HEK293 (cell line): Measurements from ENCODE around the gene STAT5B.

Experiments
- FEZF1 ChIP-seq: fragments of 450-650 bp; formaldehyde crosslinking; IDR thresholded peaks from 2 replicates; pipeline ENCODE4 v1.5.1; 2016; ENCODE audit warnings: missing biosample characterization, missing genetic modification characterization
- HOXD13 ChIP-seq: sonication (generic); formaldehyde crosslinking; IDR thresholded peaks from 2 replicates; pipeline ENCODE4 v1.8.0; 2022; ENCODE audit warnings: missing genetic modification reagents, borderline replicate concordance
- KLF1 ChIP-seq: fragments of 450-650 bp; formaldehyde crosslinking; IDR thresholded peaks from 2 replicates; pipeline ENCODE4 v1.5.1; 2016; ENCODE audit warnings: missing biosample characterization, missing genetic modification characterization
- KLF8 ChIP-seq: fragments of 450-650 bp; formaldehyde crosslinking; IDR thresholded peaks from 2 replicates; pipeline ENCODE4 v1.5.1; 2016; ENCODE audit warnings: missing biosample characterization, missing genetic modification characterization
- SETDB1 ChIP-seq: IDR thresholded peaks from one replicate; pipeline ENCODE4 v1.6.1; 2017; ENCODE audit warnings: mild to moderate bottlenecking, low read length, moderate library complexity, mixed read lengths; ENCODE audit not compliant: insufficient read length
- SP2 ChIP-seq: fragments of 450-650 bp; formaldehyde crosslinking; IDR thresholded peaks from 2 replicates; pipeline ENCODE4 v1.5.1; 2016; ENCODE audit warnings: missing biosample characterization, missing genetic modification characterization
- SP3 ChIP-seq: fragments of 450-650 bp; formaldehyde crosslinking; IDR thresholded peaks from 2 replicates; pipeline ENCODE4 v1.5.1; 2016; ENCODE audit warnings: missing biosample characterization, missing genetic modification characterization
- TRIM28 ChIP-seq: IDR thresholded peaks from 2 replicates; pipeline ENCODE4 v1.6.1; 2011; ENCODE audit warnings: low read length, control low read depth, borderline replicate concordance
- ZBTB20 ChIP-seq: fragments of 450-650 bp; formaldehyde crosslinking; IDR thresholded peaks from 2 replicates; pipeline ENCODE4 v1.5.1; 2016; ENCODE audit warnings: missing biosample characterization, missing genetic modification characterization
- ZBTB7A ChIP-seq: fragments of 450-650 bp; formaldehyde crosslinking; IDR thresholded peaks from 2 replicates; pipeline ENCODE4 v1.5.1; 2016; ENCODE audit warnings: low read depth, missing biosample characterization, missing genetic modification characterization
- ZFP69B ChIP-seq: fragments of 450-650 bp; formaldehyde crosslinking; IDR thresholded peaks from 2 replicates; pipeline ENCODE4 v1.5.1; 2016; ENCODE audit warnings: missing biosample characterization, missing genetic modification characterization
- ZNF19 ChIP-seq: fragments of 450-650 bp; formaldehyde crosslinking; IDR thresholded peaks from 2 replicates; pipeline ENCODE4; 2016; ENCODE audit warnings: missing biosample characterization, missing genetic modification characterization, low read depth
- ZNF24 ChIP-seq: fragments of 450-650 bp; formaldehyde crosslinking; IDR thresholded peaks from 2 replicates; pipeline ENCODE4 v1.5.1; 2016; ENCODE audit warnings: missing biosample characterization, missing genetic modification characterization
- ZNF248 ChIP-seq: fragments of 450-650 bp; formaldehyde crosslinking; IDR thresholded peaks from 2 replicates; pipeline ENCODE4 v1.5.1; 2017; ENCODE audit warnings: missing biosample characterization, missing genetic modification characterization
- ZNF324 ChIP-seq: fragments of 450-650 bp; formaldehyde crosslinking; IDR thresholded peaks from 2 replicates; pipeline ENCODE4 v1.5.1; 2016; ENCODE audit warnings: missing biosample characterization, missing genetic modification characterization
- ZNF335 ChIP-seq: fragments of 450-650 bp; formaldehyde crosslinking; conservative IDR thresholded peaks from 2 replicates; pipeline ENCODE4 v1.5.1; 2016; ENCODE audit warnings: missing biosample characterization, missing genetic modification characterization
- ZNF394 ChIP-seq: fragments of 450-650 bp; formaldehyde crosslinking; IDR thresholded peaks from 2 replicates; pipeline ENCODE4 v1.5.1; 2016; ENCODE audit warnings: missing biosample characterization, missing genetic modification characterization, mild to moderate bottlenecking, moderate library complexity, borderline replicate concordance
- ZNF416 ChIP-seq: fragments of 450-650 bp; formaldehyde crosslinking; IDR thresholded peaks from 2 replicates; pipeline ENCODE4 v1.5.1; 2016; ENCODE audit warnings: missing biosample characterization, missing genetic modification characterization
- ZNF433 ChIP-seq: fragments of 450-650 bp; formaldehyde crosslinking; IDR thresholded peaks from 2 replicates; pipeline ENCODE4 v1.5.1; 2016; ENCODE audit warnings: missing biosample characterization, missing genetic modification characterization, low read depth
- ZNF514 ChIP-seq: fragments of 450-650 bp; formaldehyde crosslinking; IDR thresholded peaks from 2 replicates; pipeline ENCODE4 v1.5.1; 2016; ENCODE audit warnings: missing biosample characterization, missing genetic modification characterization
- ZNF548 ChIP-seq: fragments of 450-650 bp; formaldehyde crosslinking; IDR thresholded peaks from 2 replicates; pipeline ENCODE4 v1.5.1; 2016; ENCODE audit warnings: missing biosample characterization, missing genetic modification characterization
- ZNF600 ChIP-seq: fragments of 450-650 bp; formaldehyde crosslinking; IDR thresholded peaks from 2 replicates; pipeline ENCODE4 v1.5.1; 2016; ENCODE audit warnings: missing biosample characterization, missing genetic modification characterization
- ZNF660 ChIP-seq: fragments of 450-650 bp; IDR thresholded peaks from 2 replicates; pipeline ENCODE4 v1.5.1; 2018; ENCODE audit warnings: missing biosample characterization, mild to moderate bottlenecking, missing genetic modification characterization
- ZNF76 ChIP-seq: fragments of 450-650 bp; formaldehyde crosslinking; IDR thresholded peaks from 2 replicates; pipeline ENCODE4; 2016; ENCODE audit warnings: low read depth, missing biosample characterization, missing genetic modification characterization, borderline replicate concordance
- ZNF785 ChIP-seq: fragments of 450-650 bp; formaldehyde crosslinking; IDR thresholded peaks from 2 replicates; pipeline ENCODE4 v1.5.1; 2016; ENCODE audit warnings: missing biosample characterization, missing genetic modification characterization
- ZSCAN16 ChIP-seq: fragments of 450-650 bp; formaldehyde crosslinking; IDR thresholded peaks from 2 replicates; pipeline ENCODE4 v1.5.1; 2016; ENCODE audit warnings: missing biosample characterization, missing genetic modification characterization
- TF ChIP-seq, protein P1 (sequence below): fragments of 450-650 bp; formaldehyde crosslinking; IDR thresholded peaks from 2 replicates; pipeline ENCODE4 v1.5.1; 2016; ENCODE audit warnings: missing biosample characterization, missing genetic modification characterization, borderline replicate concordance
- TF ChIP-seq, protein P2 (sequence below): fragments of 450-650 bp; formaldehyde crosslinking; IDR thresholded peaks from 2 replicates; pipeline ENCODE4 v1.5.1; 2016; ENCODE audit warnings: missing biosample characterization, missing genetic modification characterization
- TF ChIP-seq, protein P3 (sequence below): fragments of 450-650 bp; formaldehyde crosslinking; IDR thresholded peaks from 2 replicates; pipeline ENCODE4 v1.5.1; 2016; ENCODE audit warnings: missing biosample characterization, missing genetic modification characterization
- TF ChIP-seq, protein P4 (sequence below): fragments of 450-650 bp; formaldehyde crosslinking; IDR thresholded peaks from 2 replicates; pipeline ENCODE4 v1.5.1; 2017; ENCODE audit warnings: missing biosample characterization, missing genetic modification characterization

STAT5B gene

DNA sequence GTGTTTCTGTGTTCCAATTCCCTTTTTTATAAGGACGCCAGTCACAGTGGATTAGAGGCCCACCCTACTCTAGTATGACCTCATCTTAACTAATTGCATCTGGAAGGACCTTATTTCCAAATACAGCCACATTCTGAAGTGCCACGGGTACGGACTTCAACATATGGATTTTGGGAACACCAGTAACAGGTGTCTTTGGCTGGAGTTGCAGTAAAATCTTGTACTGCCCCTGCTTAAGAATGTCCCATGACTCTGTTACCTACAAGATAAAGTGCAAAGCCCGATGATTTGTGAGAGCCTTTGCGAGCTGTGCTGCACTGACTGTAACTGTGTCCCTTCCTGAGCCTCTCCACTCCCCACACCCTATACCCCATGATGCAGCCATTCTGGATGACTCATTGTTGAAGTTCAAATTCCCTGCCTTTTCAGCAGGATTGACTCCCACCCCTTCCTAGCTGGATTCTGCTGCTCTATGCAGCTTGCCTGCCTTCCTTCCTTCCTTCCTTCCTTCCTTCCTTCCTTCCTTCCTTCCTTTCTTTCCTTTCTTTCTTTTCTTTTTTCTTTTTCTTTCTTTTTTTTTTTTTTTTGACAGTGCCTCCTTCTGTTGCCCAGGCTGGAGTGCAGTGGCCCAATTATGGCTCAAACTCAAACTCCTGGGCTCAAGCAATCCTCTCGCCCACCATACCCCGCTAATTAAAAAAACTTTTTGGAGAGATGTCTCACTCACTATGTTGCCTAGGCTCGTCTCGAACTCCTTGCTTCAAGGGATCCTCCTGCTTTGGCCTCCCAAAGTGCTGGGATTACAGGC lies 93.1 kb downstream of the STAT5B start (continued):
- TF ChIP-seq, protein P1, sequence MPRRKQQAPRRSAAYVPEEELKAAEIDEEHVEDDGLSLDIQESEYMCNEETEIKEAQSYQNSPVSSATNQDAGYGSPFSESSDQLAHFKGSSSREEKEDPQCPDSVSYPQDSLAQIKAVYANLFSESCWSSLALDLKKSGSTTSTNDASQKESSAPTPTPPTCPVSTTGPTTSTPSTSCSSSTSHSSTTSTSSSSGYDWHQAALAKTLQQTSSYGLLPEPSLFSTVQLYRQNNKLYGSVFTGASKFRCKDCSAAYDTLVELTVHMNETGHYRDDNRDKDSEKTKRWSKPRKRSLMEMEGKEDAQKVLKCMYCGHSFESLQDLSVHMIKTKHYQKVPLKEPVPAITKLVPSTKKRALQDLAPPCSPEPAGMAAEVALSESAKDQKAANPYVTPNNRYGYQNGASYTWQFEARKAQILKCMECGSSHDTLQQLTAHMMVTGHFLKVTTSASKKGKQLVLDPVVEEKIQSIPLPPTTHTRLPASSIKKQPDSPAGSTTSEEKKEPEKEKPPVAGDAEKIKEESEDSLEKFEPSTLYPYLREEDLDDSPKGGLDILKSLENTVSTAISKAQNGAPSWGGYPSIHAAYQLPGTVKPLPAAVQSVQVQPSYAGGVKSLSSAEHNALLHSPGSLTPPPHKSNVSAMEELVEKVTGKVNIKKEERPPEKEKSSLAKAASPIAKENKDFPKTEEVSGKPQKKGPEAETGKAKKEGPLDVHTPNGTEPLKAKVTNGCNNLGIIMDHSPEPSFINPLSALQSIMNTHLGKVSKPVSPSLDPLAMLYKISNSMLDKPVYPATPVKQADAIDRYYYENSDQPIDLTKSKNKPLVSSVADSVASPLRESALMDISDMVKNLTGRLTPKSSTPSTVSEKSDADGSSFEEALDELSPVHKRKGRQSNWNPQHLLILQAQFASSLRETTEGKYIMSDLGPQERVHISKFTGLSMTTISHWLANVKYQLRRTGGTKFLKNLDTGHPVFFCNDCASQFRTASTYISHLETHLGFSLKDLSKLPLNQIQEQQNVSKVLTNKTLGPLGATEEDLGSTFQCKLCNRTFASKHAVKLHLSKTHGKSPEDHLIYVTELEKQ (tag by site-specific recombination), result no peak
- TF ChIP-seq ZNF433 (tag by site-specific recombination) (no peak), SP3 (tag by site-specific recombination) (peak; percentile 22; the same call in 1 of the 2 replicates), KLF1 (tag by site-specific recombination) (peak; percentile 70), ZBTB20 (tag by site-specific recombination) (no peak), ZNF19 (tag by site-specific recombination) (no peak), ZNF24 (peak; percentile 77), ZNF514 (tag by site-specific recombination) (no peak), ZNF785 (no peak), ZNF548 (tag by site-specific recombination) (no peak), ZNF76 (tag by site-specific recombination) (peak; percentile 61; the same call in 1 of the 2 replicates), TRIM28 (no peak), SETDB1 (no peak), HOXD13 (no peak), FEZF1 (peak; percentile 65), ZNF416 (no peak), ZBTB7A (no peak), KLF8 (tag by site-specific recombination) (peak; percentile 88), ZNF324 (0 out of 2 replicates have a peak, but pooled peaks have one; percentile 45), ZFP69B (tag by site-specific recombination) (0 out of 2 replicates have a peak, but pooled peaks have one; percentile 49), ZSCAN16 (tag by site-specific recombination) (no peak), ZNF335 (peak; percentile 89), SP2 (tag by site-specific recombination) (no peak), ZNF394 (tag by site-specific recombination) (peak; percentile 42; the same call in 1 of the 2 replicates), ZNF248 (tag by site-specific recombination) (no peak), ZNF600 (tag by site-specific recombination) (peak; percentile 97), ZNF660 (peak; percentile 58; the same call in 1 of the 2 replicates)
- TF ChIP-seq, protein P2, sequence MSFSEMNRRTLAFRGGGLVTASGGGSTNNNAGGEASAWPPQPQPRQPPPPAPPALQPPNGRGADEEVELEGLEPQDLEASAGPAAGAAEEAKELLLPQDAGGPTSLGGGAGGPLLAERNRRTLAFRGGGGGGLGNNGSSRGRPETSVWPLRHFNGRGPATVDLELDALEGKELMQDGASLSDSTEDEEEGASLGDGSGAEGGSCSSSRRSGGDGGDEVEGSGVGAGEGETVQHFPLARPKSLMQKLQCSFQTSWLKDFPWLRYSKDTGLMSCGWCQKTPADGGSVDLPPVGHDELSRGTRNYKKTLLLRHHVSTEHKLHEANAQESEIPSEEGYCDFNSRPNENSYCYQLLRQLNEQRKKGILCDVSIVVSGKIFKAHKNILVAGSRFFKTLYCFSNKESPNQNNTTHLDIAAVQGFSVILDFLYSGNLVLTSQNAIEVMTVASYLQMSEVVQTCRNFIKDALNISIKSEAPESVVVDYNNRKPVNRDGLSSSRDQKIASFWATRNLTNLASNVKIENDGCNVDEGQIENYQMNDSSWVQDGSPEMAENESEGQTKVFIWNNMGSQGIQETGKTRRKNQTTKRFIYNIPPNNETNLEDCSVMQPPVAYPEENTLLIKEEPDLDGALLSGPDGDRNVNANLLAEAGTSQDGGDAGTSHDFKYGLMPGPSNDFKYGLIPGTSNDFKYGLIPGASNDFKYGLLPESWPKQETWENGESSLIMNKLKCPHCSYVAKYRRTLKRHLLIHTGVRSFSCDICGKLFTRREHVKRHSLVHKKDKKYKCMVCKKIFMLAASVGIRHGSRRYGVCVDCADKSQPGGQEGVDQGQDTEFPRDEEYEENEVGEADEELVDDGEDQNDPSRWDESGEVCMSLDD (tag by site-specific recombination), result peak; percentile 67
- TF ChIP-seq, protein P3, sequence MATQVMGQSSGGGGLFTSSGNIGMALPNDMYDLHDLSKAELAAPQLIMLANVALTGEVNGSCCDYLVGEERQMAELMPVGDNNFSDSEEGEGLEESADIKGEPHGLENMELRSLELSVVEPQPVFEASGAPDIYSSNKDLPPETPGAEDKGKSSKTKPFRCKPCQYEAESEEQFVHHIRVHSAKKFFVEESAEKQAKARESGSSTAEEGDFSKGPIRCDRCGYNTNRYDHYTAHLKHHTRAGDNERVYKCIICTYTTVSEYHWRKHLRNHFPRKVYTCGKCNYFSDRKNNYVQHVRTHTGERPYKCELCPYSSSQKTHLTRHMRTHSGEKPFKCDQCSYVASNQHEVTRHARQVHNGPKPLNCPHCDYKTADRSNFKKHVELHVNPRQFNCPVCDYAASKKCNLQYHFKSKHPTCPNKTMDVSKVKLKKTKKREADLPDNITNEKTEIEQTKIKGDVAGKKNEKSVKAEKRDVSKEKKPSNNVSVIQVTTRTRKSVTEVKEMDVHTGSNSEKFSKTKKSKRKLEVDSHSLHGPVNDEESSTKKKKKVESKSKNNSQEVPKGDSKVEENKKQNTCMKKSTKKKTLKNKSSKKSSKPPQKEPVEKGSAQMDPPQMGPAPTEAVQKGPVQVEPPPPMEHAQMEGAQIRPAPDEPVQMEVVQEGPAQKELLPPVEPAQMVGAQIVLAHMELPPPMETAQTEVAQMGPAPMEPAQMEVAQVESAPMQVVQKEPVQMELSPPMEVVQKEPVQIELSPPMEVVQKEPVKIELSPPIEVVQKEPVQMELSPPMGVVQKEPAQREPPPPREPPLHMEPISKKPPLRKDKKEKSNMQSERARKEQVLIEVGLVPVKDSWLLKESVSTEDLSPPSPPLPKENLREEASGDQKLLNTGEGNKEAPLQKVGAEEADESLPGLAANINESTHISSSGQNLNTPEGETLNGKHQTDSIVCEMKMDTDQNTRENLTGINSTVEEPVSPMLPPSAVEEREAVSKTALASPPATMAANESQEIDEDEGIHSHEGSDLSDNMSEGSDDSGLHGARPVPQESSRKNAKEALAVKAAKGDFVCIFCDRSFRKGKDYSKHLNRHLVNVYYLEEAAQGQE, result 0 out of 2 replicates have a peak, but pooled peaks have one; percentile 9
- TF ChIP-seq, protein P4, sequence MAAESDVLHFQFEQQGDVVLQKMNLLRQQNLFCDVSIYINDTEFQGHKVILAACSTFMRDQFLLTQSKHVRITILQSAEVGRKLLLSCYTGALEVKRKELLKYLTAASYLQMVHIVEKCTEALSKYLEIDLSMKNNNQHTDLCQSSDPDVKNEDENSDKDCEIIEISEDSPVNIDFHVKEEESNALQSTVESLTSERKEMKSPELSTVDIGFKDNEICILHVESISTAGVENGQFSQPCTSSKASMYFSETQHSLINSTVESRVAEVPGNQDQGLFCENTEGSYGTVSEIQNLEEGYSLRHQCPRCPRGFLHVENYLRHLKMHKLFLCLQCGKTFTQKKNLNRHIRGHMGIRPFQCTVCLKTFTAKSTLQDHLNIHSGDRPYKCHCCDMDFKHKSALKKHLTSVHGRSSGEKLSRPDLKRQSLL (tag by site-specific recombination), result no peak
